Measurements from ENCODE around the gene PSMC6. TPM values are rescaled to one million over a fixed set of nuclear protein-coding genes. Genes with fewer than 3 reads are reported as not detected.

The PSMC6 gene
- total RNA-seq, 3 donors from 2014 or later = 78.3 to 106 (median 89.9) TPM

- H3K4me1 ChIP-seq = no peaks in the 10 kb centered on the region
- no peaks in the 10 kb centered on the region for H3K9me3 ChIP-seq
- no peaks in the 10 kb centered on the region for H3K27me3 ChIP-seq
- no peak overlapping the region for H3K27ac ChIP-seq
- no peak overlapping the region for H3K4me3 ChIP-seq
- TF ChIP-seq POLR2A (IDR thresholded peaks at IDR 0.05) (no peak), POLR2AphosphoS5 (IDR thresholded peaks at IDR 0.05) (no peak), CTCF (IDR thresholded peaks at IDR 0.05) (no peak)
- no peak for DNase-seq (ENCODE audit: low spot score in 2 of 2)
- intact Hi-C loops (cut with DNase I; ENCODE audit: low total_unique reads) = no loop called here
- H3K36me3 ChIP-seq = peaks cover 5% of the 10 kb centered on the region
These were observed 28.4 kb upstream of the PSMC6 start for GRCh38 chr14:52678591-52678990.

GRCh38 chr14:52683985-52684520, 22.9 kb upstream of the PSMC6 start:
- Histone ChIP-seq H3K4me1 (no peaks in the 10 kb centered on the region), H3K27ac (no peak overlapping the region), H3K27me3 (no peaks in the 10 kb centered on the region), H3K4me3 (no peak overlapping the region), H3K36me3 (no peaks in the 10 kb centered on the region), H3K9me3 (no peaks in the 10 kb centered on the region)
- intact Hi-C loops (cut with DNase I; ENCODE audit: low total_unique reads) = no loop called here
- no peak for DNase-seq (ENCODE audit: low spot score in 2 of 2)
- TF ChIP-seq CTCF (IDR thresholded peaks at IDR 0.05) (no peak), POLR2AphosphoS5 (IDR thresholded peaks at IDR 0.05) (no peak), POLR2A (IDR thresholded peaks at IDR 0.05) (no peak)

- Histone ChIP-seq H3K4me3 (no peak overlapping the region), H3K4me1 (no peaks in the 10 kb centered on the region), H3K36me3 (no peaks in the 10 kb centered on the region), H3K9me3 (no peaks in the 10 kb centered on the region), H3K27ac (no peak overlapping the region), H3K27me3 (no peaks in the 10 kb centered on the region)
- intact Hi-C loops (cut with DNase I; ENCODE audit: low total_unique reads) = no loop called here
- DNase-seq (ENCODE audit: low spot score in 2 of 2) = no peak
- TF ChIP-seq CTCF (IDR thresholded peaks at IDR 0.05) = no peak
- no peak for TF ChIP-seq POLR2A (IDR thresholded peaks at IDR 0.05)
- no peak for TF ChIP-seq POLR2AphosphoS5 (IDR thresholded peaks at IDR 0.05)
These were observed 20.8 kb upstream of the PSMC6 start for GRCh38 chr14:52686176-52686575.

- TF ChIP-seq POLR2AphosphoS5 (IDR thresholded peaks at IDR 0.05) (no peak), POLR2A (IDR thresholded peaks at IDR 0.05) (no peak), CTCF (IDR thresholded peaks at IDR 0.05) (no peak)
- intact Hi-C loops (cut with DNase I; ENCODE audit: low total_unique reads) = no loop called here
- Histone ChIP-seq H3K36me3 (no peaks in the 10 kb centered on the region), H3K4me3 (no peak overlapping the region), H3K27me3 (no peaks in the 10 kb centered on the region), H3K27ac (peak overlapping the region in 1 of 2 donors; percentile 46), H3K9me3 (no peaks in the 10 kb centered on the region), H3K4me1 (peaks cover 0 to 9% of the 10 kb centered on the region in 2 donors)
- DNase-seq (ENCODE audit: low spot score in 2 of 2) = no peak
These were observed 15.8 kb upstream of the PSMC6 start for GRCh38 chr14:52690983-52691760.

GRCh38 chr14:52692248-52692962, 14.6 kb upstream of the PSMC6 start:
- Histone ChIP-seq H3K9me3 (no peaks in the 10 kb centered on the region), H3K27me3 (no peaks in the 10 kb centered on the region), H3K27ac (peak overlapping the region in 1 of 2 donors; percentile 4), H3K36me3 (no peaks in the 10 kb centered on the region), H3K4me1 (peaks cover 0 to 9% of the 10 kb centered on the region in 2 donors), H3K4me3 (no peak overlapping the region)
- intact Hi-C loops (cut with DNase I; ENCODE audit: low total_unique reads) = no loop called here
- TF ChIP-seq POLR2A (IDR thresholded peaks at IDR 0.05) (no peak), POLR2AphosphoS5 (IDR thresholded peaks at IDR 0.05) (no peak), CTCF (IDR thresholded peaks at IDR 0.05) (no peak)
- no peak for DNase-seq (ENCODE audit: low spot score in 2 of 2)

Data from breast epithelium (tissue), 4 donors.